T-helper 17 cell (primary cell): ENCODE data around the gene MAGI2. TPM values are rescaled to one million over a fixed set of nuclear protein-coding genes. Genes with fewer than 3 reads are reported as not detected.

Experiments used
- ATAC-seq: fragments of 150-1000 bp; cut with Tn5 transposase; 2 replicates; pipeline ENCODE4 v1.10.0; 2021; ENCODE audit warnings: mild to moderate bottlenecking, moderate library complexity
- DNase-seq, 3 donors: peaks; one replicate each; pipeline versions ENCODE4 v3.0.0 to v3.0.0-alpha.2; 2020 to 2021
- H3K9me3 ChIP-seq: one replicate; pipeline ENCODE4 v1.7.0; 2013; ENCODE audit warnings: low read length, mild to moderate bottlenecking; ENCODE audit not compliant: control insufficient read depth, poor library complexity, severe bottlenecking
- H3K27ac Mint-ChIP-seq: one replicate; pipeline ENCODE4 v1.8.0; 2022; ENCODE audit warnings: mild to moderate bottlenecking, moderate library complexity, mixed read lengths
- H3K27me3 Mint-ChIP-seq: one replicate; pipeline ENCODE4 v1.8.0; 2022; ENCODE audit warnings: mixed read lengths
- H3K36me3 Mint-ChIP-seq: one replicate; pipeline ENCODE4 v1.8.0; 2022; ENCODE audit warnings: low read depth, mixed read lengths
- H3K4me1 Mint-ChIP-seq: one replicate; pipeline ENCODE4 v1.8.0; 2022; ENCODE audit warnings: mild to moderate bottlenecking, mixed read lengths
- H3K4me3 Mint-ChIP-seq: one replicate; pipeline ENCODE4 v1.8.0; 2022; ENCODE audit warnings: mild to moderate bottlenecking, moderate library complexity, mixed read lengths
- total RNA-seq, 4 donors: library from RNA in 2 of 4; stranded (reverse) in 2 of 4; gene quantifications; one replicate each; pipeline ENCODE4 v1.2.3 and lab custom pipeline; 2022 to 2026

Gene MAGI2
- total RNA-seq, 2 donors from 2014 or later, result 0.73 TPM; not detected in 1

- Mint-ChIP-seq H3K36me3 (no peaks in the 10 kb centered on the region), H3K27me3 (no peaks in the 10 kb centered on the region), H3K4me1 (no peaks in the 10 kb centered on the region), H3K27ac (no peak overlapping the region), H3K4me3 (no peak overlapping the region)
- no peak for ATAC-seq
- DNase-seq, result no peak
- H3K9me3 ChIP-seq, result no peaks in the 10 kb centered on the region
Measured at GRCh38 chr7:79236352-79237028, 217.0 kb downstream of the MAGI2 start.

- no peaks in the 10 kb centered on the region for H3K27me3 Mint-ChIP-seq
- DNase-seq (no peak), ATAC-seq (no peak)
- no peaks in the 10 kb centered on the region for H3K4me1 Mint-ChIP-seq
- no peaks in the 10 kb centered on the region for H3K36me3 Mint-ChIP-seq
- no peaks in the 10 kb centered on the region for H3K9me3 ChIP-seq
- no peak overlapping the region for H3K27ac Mint-ChIP-seq
- no peak overlapping the region for H3K4me3 Mint-ChIP-seq
Measured at GRCh38 chr7:79227044-79227443, 226.4 kb downstream of the MAGI2 start.

DNA sequence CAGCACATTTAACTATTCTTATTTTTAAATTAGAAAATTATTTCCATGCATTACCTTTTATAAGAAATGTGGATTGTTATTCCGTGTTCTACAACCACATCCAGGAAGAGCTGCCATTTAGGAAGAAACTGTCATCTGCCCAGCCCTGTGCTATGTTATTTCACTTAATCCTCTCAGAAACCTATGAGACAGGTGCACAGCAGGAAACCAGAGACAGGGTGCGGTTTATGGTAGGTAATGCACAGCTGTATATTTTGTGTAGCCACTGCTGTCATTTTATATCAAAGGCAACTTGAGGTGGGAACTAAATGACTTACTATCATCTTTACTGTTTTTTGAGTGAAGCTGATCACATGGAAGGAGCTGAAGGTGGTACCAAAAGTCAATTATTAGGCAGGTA lies 232.3 kb downstream of the MAGI2 start:
- H3K36me3 Mint-ChIP-seq, result no peaks in the 10 kb centered on the region
- no peak overlapping the region for H3K27ac Mint-ChIP-seq
- no peaks in the 10 kb centered on the region for H3K4me1 Mint-ChIP-seq
- H3K27me3 Mint-ChIP-seq, result no peaks in the 10 kb centered on the region
- ATAC-seq (no peak), DNase-seq (no peak)
- H3K4me3 Mint-ChIP-seq, result no peak overlapping the region
- no peaks in the 10 kb centered on the region for H3K9me3 ChIP-seq

DNA sequence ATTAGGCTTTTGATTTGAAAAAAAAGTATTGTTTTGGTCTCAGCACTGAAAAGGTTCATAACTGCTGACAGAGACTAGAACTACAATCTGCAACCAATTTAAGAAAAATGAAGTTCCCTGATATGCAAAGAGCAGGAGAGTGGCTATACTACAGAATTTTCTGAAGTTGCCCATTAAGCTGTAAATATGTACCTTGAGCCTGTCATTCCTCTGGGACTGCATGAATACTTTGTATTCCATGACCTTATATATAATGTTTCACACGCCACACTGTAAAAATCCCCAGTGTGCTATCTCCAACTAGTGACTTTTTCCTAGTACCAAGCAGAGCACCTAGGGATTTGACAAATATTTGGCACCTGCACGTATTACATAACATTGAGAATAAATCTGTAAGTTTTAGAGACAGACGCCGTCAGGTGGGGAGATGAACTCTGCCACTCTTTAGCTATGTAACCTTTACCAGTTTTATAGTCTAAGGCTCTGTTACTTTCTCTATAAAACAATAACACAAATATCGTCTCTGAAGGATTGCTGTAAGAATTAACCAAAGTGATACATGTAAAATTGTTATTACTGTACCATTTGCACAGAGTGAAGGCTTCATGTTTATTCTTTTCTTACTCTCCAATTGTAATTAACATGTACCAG lies 235.4 kb downstream of the MAGI2 start:
- H3K36me3 Mint-ChIP-seq, result no peaks in the 10 kb centered on the region
- no peaks in the 10 kb centered on the region for H3K9me3 ChIP-seq
- H3K4me1 Mint-ChIP-seq, result no peaks in the 10 kb centered on the region
- no peak overlapping the region for H3K4me3 Mint-ChIP-seq
- no peak overlapping the region for H3K27ac Mint-ChIP-seq
- no peak for ATAC-seq
- no peaks in the 10 kb centered on the region for H3K27me3 Mint-ChIP-seq
- DNase-seq, result no peak

DNA sequence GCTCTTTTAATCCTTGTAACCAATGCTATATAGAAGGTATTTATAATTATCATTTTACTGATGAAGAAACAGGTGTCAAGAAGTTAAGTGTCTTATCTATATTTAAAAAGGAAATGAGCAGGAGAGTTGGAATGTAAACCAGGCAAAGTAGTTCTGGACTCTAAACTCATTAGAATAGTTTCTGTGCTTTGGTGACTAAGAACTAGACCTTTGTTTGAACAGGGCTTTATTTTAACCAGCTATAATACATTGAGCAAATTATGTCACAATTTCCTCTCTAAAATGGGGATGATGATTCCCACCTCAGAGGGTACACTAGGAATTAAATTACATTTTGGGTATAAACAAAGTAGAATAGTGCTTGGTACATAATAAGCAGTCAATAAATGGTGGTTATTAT lies 236.0 kb downstream of the MAGI2 start:
- Mint-ChIP-seq H3K36me3 (no peaks in the 10 kb centered on the region), H3K4me3 (no peak overlapping the region), H3K4me1 (no peaks in the 10 kb centered on the region), H3K27me3 (no peaks in the 10 kb centered on the region), H3K27ac (no peak overlapping the region)
- ATAC-seq, result no peak
- DNase-seq, result no peak
- no peaks in the 10 kb centered on the region for H3K9me3 ChIP-seq

DNA sequence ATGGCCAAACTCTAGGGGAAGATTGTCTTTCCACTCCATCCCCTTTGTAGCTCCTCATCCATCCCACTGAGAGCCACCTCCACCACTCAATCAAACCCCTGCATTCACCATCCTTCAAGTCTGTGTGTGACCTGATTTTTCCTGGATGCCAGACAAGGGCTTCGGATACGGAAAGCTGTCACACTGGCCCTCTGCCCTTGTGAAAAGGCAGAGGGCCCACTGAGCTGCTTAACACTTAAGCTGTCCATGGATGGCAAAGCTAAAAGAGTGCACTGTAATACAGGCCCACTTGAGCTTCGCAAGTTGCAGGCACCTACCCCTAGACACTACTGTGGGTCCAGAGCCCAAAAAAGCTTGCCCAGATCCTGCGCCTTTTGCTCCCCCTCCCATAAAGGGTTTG lies 237.2 kb downstream of the MAGI2 start:
- H3K27ac Mint-ChIP-seq, result no peak overlapping the region
- H3K36me3 Mint-ChIP-seq, result no peaks in the 10 kb centered on the region
- H3K27me3 Mint-ChIP-seq, result no peaks in the 10 kb centered on the region
- H3K9me3 ChIP-seq, result no peaks in the 10 kb centered on the region
- ATAC-seq (no peak), DNase-seq (no peak)
- no peak overlapping the region for H3K4me3 Mint-ChIP-seq
- no peaks in the 10 kb centered on the region for H3K4me1 Mint-ChIP-seq

DNA sequence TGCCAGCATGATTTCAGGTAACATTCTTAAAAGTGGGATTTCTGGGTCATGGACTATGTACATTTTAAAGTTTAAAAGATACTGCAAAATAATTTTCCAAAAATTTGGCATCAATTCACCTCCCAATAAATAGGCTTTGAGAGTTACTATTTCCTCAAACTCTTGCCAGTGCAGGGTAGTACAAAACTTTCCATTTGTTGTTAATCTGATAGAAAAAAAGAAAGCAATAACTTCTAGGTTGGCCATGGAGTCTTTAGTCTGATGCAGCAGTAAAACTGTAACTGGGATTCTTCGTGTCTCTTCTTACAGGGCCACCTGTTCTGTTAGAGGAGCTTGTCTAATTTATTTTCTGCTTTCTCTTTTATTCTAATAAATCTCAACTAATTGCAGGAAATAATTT lies 241.1 kb downstream of the MAGI2 start:
- Mint-ChIP-seq H3K27me3 (no peaks in the 10 kb centered on the region), H3K36me3 (no peaks in the 10 kb centered on the region), H3K4me3 (no peak overlapping the region), H3K27ac (no peak overlapping the region), H3K4me1 (no peaks in the 10 kb centered on the region)
- ATAC-seq (no peak), DNase-seq (no peak)
- H3K9me3 ChIP-seq, result no peaks in the 10 kb centered on the region

DNA sequence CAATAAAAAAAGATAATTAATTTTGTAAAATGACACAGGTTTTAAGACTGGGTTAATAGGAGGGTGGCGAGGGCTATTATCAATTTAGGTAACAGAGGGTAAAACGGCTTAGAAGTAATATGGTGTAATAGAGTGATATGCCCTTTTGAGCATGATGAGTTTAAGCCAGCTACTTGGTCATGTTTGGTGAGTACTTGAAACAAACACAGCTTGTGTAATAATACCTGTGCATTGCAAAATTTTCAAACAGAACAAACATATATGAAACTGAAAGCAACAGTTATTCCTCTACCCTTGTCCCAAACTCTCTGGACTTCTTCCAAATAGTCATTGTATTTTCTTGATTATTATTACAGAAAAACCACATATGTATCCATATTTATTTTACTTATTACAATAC lies 241.7 kb downstream of the MAGI2 start:
- ATAC-seq, result no peak
- Mint-ChIP-seq H3K36me3 (no peaks in the 10 kb centered on the region), H3K27ac (no peak overlapping the region), H3K4me1 (no peaks in the 10 kb centered on the region), H3K27me3 (no peaks in the 10 kb centered on the region), H3K4me3 (no peak overlapping the region)
- no peak for DNase-seq
- H3K9me3 ChIP-seq, result no peaks in the 10 kb centered on the region

DNA sequence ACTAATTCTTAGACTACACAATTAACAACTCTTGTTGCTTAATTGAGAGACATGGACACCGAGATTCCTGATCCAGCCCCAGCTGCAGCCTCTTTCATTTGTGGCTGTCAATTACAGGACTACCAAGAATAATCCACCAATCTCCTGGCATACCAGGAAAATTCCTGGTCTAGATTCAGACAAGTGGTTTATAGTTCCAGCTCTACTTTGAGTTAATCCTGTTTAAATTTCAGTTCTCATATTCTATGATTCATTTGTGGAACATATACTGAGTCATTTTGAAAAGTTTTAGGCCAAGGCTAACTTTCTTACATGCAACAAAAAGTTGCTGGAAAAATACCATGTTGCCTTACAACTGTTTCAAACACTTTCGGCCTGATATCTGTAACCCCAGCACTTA lies 253.5 kb downstream of the MAGI2 start:
- H3K4me3 Mint-ChIP-seq, result no peak overlapping the region
- H3K4me1 Mint-ChIP-seq, result no peaks in the 10 kb centered on the region
- no peaks in the 10 kb centered on the region for H3K36me3 Mint-ChIP-seq
- H3K27ac Mint-ChIP-seq, result no peak overlapping the region
- no peaks in the 10 kb centered on the region for H3K9me3 ChIP-seq
- DNase-seq (no peak), ATAC-seq (no peak)
- no peaks in the 10 kb centered on the region for H3K27me3 Mint-ChIP-seq

DNA sequence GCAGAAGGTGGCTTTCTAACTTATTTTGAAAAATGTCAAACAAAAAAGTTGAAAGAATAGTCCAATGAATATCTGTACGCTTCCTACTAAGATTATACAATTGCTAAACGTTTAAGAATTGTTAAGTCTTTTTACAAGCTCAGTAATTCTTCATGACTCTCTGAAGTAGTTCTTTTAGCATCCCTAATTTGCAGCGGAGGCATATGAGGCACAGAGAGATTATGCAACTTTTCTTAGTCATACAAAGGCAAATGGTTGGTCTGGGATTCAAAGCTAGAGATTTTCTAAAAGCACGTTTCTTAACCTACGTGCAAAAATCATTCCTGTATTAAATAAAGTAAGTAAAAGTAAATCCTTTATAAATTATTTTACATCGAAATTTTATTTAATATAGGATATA lies 254.2 kb downstream of the MAGI2 start:
- H3K4me1 Mint-ChIP-seq, result no peaks in the 10 kb centered on the region
- H3K27ac Mint-ChIP-seq, result no peak overlapping the region
- H3K4me3 Mint-ChIP-seq, result no peak overlapping the region
- no peaks in the 10 kb centered on the region for H3K36me3 Mint-ChIP-seq
- no peak for ATAC-seq
- no peak for DNase-seq
- H3K27me3 Mint-ChIP-seq, result no peaks in the 10 kb centered on the region
- no peaks in the 10 kb centered on the region for H3K9me3 ChIP-seq

GRCh38 chr7:79185605-79186004 lies 267.9 kb downstream of the MAGI2 start:
- peaks cover 1% of the 10 kb centered on the region for H3K9me3 ChIP-seq
- H3K36me3 Mint-ChIP-seq, result no peaks in the 10 kb centered on the region
- ATAC-seq (no peak), DNase-seq (no peak)
- H3K27me3 Mint-ChIP-seq, result no peaks in the 10 kb centered on the region
- H3K4me3 Mint-ChIP-seq, result no peak overlapping the region
- no peaks in the 10 kb centered on the region for H3K4me1 Mint-ChIP-seq
- no peak overlapping the region for H3K27ac Mint-ChIP-seq

- no peak for ATAC-seq
- no peaks in the 10 kb centered on the region for H3K36me3 Mint-ChIP-seq
- H3K4me3 Mint-ChIP-seq, result no peak overlapping the region
- DNase-seq, result no peak
- no peaks in the 10 kb centered on the region for H3K4me1 Mint-ChIP-seq
- no peaks in the 10 kb centered on the region for H3K27me3 Mint-ChIP-seq
- H3K27ac Mint-ChIP-seq, result no peak overlapping the region
- H3K9me3 ChIP-seq, result peaks cover 2% of the 10 kb centered on the region
Measured at GRCh38 chr7:79182283-79182682, 271.2 kb downstream of the MAGI2 start.

DNA sequence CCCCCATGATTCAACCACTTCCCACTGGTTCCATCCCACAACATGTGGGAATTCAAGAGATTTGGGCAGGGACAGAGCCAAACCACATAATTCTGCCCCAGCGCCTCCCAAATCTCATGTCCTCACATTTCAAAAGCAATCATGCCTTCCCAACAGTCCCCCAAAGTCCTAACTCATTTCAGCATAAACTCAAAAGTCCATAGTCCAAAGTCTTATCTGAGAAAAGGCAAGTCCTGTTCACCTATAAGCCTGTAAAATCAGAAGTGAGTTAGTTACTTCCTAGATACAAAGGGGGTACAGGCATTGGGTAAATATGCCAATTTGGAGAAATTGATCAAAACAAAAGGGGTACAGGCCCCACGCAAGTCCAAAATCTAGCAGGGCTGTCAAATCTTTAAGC lies 272.9 kb downstream of the MAGI2 start:
- H3K4me1 Mint-ChIP-seq, result no peaks in the 10 kb centered on the region
- no peak for DNase-seq
- peaks cover 2% of the 10 kb centered on the region for H3K9me3 ChIP-seq
- H3K27me3 Mint-ChIP-seq, result no peaks in the 10 kb centered on the region
- no peak overlapping the region for H3K4me3 Mint-ChIP-seq
- no peak for ATAC-seq
- no peak overlapping the region for H3K27ac Mint-ChIP-seq
- H3K36me3 Mint-ChIP-seq, result no peaks in the 10 kb centered on the region

DNA sequence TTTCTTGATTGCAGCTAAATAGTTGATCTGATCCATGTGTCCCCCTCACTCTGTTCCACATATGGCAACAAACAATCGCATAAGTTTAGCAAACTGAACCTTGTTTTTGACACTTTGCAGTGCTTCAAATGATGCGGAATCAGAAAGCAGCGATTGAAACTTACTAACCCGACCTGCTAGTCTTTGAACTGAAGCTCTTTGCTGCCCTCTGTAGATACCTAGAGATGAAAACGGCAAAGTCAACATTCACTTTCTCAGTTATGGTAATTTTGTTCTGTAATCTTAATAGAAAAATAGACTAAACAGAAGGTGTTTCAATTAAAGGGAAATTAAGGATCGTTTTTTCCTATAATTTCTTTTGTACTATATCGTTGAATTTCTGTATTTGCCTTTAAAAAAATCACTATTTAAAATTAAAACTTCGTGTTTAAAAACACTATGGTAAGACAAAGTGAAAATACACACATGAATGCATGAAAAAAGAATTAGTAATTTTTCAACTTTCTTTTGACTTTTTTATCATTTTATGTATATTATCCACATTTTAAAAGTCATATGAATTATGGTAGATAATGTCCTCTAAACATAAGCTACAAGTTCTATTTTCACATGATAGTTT lies 276.5 kb downstream of the MAGI2 start:
- Mint-ChIP-seq H3K36me3 (no peaks in the 10 kb centered on the region), H3K27me3 (no peaks in the 10 kb centered on the region), H3K4me3 (no peak overlapping the region), H3K4me1 (no peaks in the 10 kb centered on the region), H3K27ac (no peak overlapping the region)
- H3K9me3 ChIP-seq, result peaks cover 2% of the 10 kb centered on the region
- ATAC-seq (no peak), DNase-seq (no peak)
